Fibroblast of mammary gland (primary cell): Measurements from ENCODE around the gene PLXNB2.

Experiments used
- DNase-seq: peaks from one replicate; pipeline ENCODE4 v3.0.0-alpha.2; 2010; ENCODE audit warnings: low read depth
- H3K4me3 ChIP-seq: 2 replicates; pipeline ENCODE4 v1.5.1; 2011; ENCODE audit warnings: low read depth, mild to moderate bottlenecking, low read length, moderate library complexity; ENCODE audit not compliant: control insufficient read depth
- CTCF ChIP-seq: conservative IDR thresholded peaks from 2 replicates; pipeline ENCODE4 v1.5.1; 2011; ENCODE audit warnings: low read depth, low read length, inconsistent platforms; ENCODE audit not compliant: control insufficient read depth, insufficient read depth

The PLXNB2 gene

GRCh38 chr22:50255607-50256006, 51.8 kb downstream of the PLXNB2 start:
- H3K4me3 ChIP-seq: no peak overlapping the region
- DNase-seq: no peak
- TF ChIP-seq CTCF: no peak

GRCh38 chr22:50255099-50255498, 52.3 kb downstream of the PLXNB2 start:
- no peak for TF ChIP-seq CTCF
- no peak for DNase-seq
- no peak overlapping the region for H3K4me3 ChIP-seq

DNA sequence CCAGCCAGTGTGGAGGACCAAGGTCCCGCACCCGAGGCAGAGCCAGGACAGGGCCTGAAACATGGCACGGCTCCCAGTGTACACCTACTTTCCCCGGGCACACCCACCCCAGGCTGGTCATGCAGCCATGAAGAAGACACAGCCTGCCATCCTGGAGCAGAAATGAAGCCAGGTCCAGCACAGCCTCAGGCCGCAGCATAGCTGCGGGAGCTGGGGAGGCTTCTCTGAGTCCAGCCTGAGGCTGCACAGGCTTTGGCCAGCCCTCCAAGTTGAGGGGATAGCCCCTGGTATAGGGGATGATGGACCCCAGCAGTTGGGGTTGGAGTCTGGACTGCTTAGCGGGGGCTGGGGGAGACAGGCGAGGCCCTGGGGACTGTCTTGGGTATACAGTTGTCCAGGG, 53.5 kb downstream of the PLXNB2 start:
- TF ChIP-seq CTCF: no peak
- DNase-seq: no peak
- no peak overlapping the region for H3K4me3 ChIP-seq

DNA sequence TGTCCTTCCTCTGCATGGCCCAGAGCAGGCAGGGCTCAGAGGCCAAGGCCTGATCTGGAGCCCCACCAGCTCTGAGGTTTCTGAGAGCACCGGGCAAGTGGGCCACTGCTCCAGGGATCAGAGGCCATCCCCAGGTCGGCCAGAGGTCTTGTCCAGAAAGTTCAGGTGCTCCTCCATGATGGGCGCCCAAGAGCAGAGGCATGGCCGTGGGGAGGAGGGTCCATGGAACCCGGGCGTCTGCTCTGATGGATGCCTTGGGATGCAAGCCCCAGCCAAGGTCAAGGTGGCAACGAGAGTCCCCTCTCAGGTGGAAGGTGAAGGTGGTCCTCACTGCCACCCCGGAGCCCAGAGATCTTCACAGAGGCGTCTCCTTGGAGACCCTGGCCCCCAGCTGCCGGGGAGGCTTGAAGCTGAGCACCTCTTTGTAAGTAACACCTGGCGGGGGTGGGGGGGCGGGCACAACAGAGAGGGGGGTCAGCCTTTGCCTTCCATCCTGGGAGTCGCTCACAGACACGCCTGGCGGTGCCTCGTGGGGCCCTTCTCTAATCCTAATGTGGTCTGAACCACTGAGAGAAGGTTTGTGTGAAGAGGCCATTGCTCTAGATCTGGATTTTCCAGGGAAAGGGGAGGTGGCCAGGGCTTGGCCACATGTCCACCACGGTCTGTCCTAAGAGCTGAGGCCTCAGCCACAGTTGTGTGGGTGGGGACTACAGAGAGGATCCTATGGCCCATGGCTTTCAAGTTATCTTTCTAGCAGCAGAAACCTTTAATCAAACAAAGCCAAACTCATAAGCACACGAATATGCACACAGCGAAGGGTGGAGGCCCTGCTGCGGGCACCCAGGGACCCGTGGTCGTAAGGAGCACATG, 54.2 kb downstream of the PLXNB2 start:
- TF ChIP-seq CTCF: no peak
- H3K4me3 ChIP-seq: no peak overlapping the region
- no peak for DNase-seq

- H3K4me3 ChIP-seq: no peak overlapping the region
- TF ChIP-seq CTCF: peak; percentile 68
Observed at GRCh38 chr22:50252082-50253045, 55.1 kb downstream of the PLXNB2 start.

DNA sequence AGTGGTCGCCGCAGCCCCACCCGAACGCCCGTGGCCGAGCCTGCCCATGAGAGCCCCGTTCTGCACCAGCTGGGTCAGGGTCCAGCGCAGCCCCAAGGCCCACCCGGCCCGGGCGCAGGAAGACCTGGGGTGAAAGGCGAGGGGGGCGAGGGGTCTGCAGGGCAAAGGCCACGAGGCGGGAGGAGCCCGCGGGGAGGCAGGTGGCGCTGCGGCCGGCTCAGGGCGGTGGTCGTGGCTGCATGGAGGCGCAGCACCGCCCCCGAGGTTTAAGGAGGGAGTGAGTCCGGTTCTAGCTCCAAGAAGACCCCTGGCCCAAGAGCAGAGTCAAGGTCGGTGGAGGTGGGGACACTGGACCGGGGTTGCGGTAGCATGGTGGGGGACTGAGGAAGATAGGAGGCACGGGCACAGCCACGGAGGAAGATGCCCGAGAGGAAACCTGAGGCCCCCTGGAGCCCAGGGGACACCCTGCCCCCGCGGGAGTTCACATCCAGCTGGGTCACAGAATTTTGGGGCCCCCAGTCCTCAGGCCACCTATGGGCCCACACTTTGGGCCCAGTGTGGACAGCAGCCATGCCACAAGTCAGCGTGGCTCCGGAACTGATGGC, 55.9 kb downstream of the PLXNB2 start:
- peak overlapping the region; percentile 4 for H3K4me3 ChIP-seq
- DNase-seq: no peak
- TF ChIP-seq CTCF: no peak

More at GRCh38 chr22:50252082-50253045, 55.1 kb downstream of the PLXNB2 start:
- DNase-seq: peak; percentile 59
